Adipose tissue (tissue), 3 donors: ENCODE measurements around the gene SPDYE8. TPM values are rescaled to one million over a fixed set of nuclear protein-coding genes. Genes with fewer than 3 reads are reported as not detected.

Source experiments
- polyA plus RNA-seq, 3 donors: library from polyadenylated mRNA; stranded (reverse); fragments of 200-250 nt; gene quantifications; one replicate each; pipeline ENCODE4 v1.2.3, GENCODE V29; 2013
- donor health status: healthy with polysubstance abuse.
- donor health status: Bipolar disorder and iron deficiency.
- donor health status: healthy.

SPDYE8 gene
- polyA plus RNA-seq, 3 donors, result not detected

Other genes starting within 250 kb of the SPDYE8 start
- gene TYW1B, start 201.6 kb downstream of the SPDYE8 start, polyA plus RNA-seq, result 1 to 10 TPM in 1 of 3 donors, under 1 TPM in 2; 0.56 to 2.5 (median 0.79) TPM
- 10 to 100 TPM in 2 of 3 donors, 1 to 10 TPM in 1; 9.6 to 31.3 (median 17.2) TPM for gene POM121, start 104.7 kb downstream of the SPDYE8 start, polyA plus RNA-seq
- gene TRIM74, start 60.3 kb downstream of the SPDYE8 start, polyA plus RNA-seq, result 1 to 10 TPM in 1 of 3 donors, under 1 TPM in 1, not detected in 1; 0.30 to 1.0 TPM
- gene SPDYE11, start 28.1 kb upstream of the SPDYE8 start, polyA plus RNA-seq, result not detected
- not detected for gene SPDYE9, start 56.3 kb upstream of the SPDYE8 start, polyA plus RNA-seq